CD4-positive, alpha-beta T cell (primary cell): Measurements from ENCODE around the gene FAM131A. TPM values are rescaled to one million over a fixed set of nuclear protein-coding genes. Genes with fewer than 3 reads are reported as not detected.

Source experiments
- ATAC-seq: fragments of 200-7000 bp; cut with Tn5 transposase; one replicate; pipeline ENCODE4 v1.10.0; 2022; ENCODE audit warnings: mild to moderate bottlenecking; ENCODE audit not compliant: poor library complexity
- CTCF ChIA-PET: fragments of 350-600 bp; sonication (Branson Sonifier 250); formaldehyde crosslinking; loops from one replicate; lab custom pipeline; 2021; ENCODE audit warnings: antibody characterized with exemption, inconsistent platforms; lab: Charles Lee
- POLR2A ChIA-PET: fragments of 350-600 bp; sonication (Branson Sonifier 250); formaldehyde crosslinking; loops from one replicate; lab custom pipeline; 2021; ENCODE audit warnings: antibody characterized with exemption, inconsistent platforms; lab: Charles Lee
- DNase-seq, 14 experiments: peaks; one replicate each; pipeline ENCODE4 v3.0.0-alpha.2; 2013 to 2020; ENCODE audit warnings: mixed read lengths in 2 of 14
- H3K27ac ChIP-seq, 2 donors: one replicate each; pipeline versions ENCODE4 v1.5.1 to v1.7.0; 2013; ENCODE audit warnings: low read length in 2 of 2, low read depth in 1 of 2, mild to moderate bottlenecking in 1 of 2
- H3K27me3 ChIP-seq, 2 experiments: 1 replicate in 1 of 2; 2 replicates in 1 of 2; pipeline versions ENCODE4 v1.6.1 to v1.7.0; 2013; ENCODE audit warnings: low read length in 2 of 2, control low read depth in 1 of 2, mild to moderate bottlenecking in 1 of 2, moderate library complexity in 1 of 2; ENCODE audit not compliant: insufficient read depth in 2 of 2, control insufficient read depth in 1 of 2
- H3K36me3 ChIP-seq: one replicate; pipeline ENCODE4 v1.6.1; 2013; ENCODE audit warnings: low read length, control low read depth; ENCODE audit not compliant: insufficient read depth
- H3K4me1 ChIP-seq: one replicate; pipeline ENCODE4 v1.6.1; 2013; ENCODE audit warnings: low read length, control low read depth; ENCODE audit not compliant: insufficient read depth
- H3K4me3 ChIP-seq: one replicate; pipeline ENCODE4 v1.5.1; 2013; ENCODE audit warnings: mild to moderate bottlenecking, low read length, moderate library complexity
- H3K9me3 ChIP-seq, 2 experiments: 1 replicate in 1 of 2; 2 replicates in 1 of 2; pipeline versions ENCODE4 v1.6.1 to v1.7.0; 2013; ENCODE audit warnings: low read length in 2 of 2, mild to moderate bottlenecking in 2 of 2, control low read depth in 1 of 2, moderate library complexity in 1 of 2; ENCODE audit not compliant: control insufficient read depth in 1 of 2, insufficient read depth in 1 of 2
- H3K27ac Mint-ChIP-seq: one replicate; pipeline ENCODE4 v1.8.0; 2020; ENCODE audit warnings: mixed read lengths
- H3K27me3 Mint-ChIP-seq: one replicate; pipeline ENCODE4 v1.8.0; 2021; ENCODE audit warnings: mixed read lengths
- H3K36me3 Mint-ChIP-seq: one replicate; pipeline ENCODE4 v1.8.0; 2021; ENCODE audit warnings: low read depth, mixed read lengths
- H3K4me1 Mint-ChIP-seq: one replicate; pipeline ENCODE4 v1.8.0; 2021; ENCODE audit warnings: low read depth, mixed read lengths
- H3K4me3 Mint-ChIP-seq: one replicate; pipeline ENCODE4 v1.8.0; 2020; ENCODE audit warnings: mild to moderate bottlenecking, mixed read lengths
- H3K9me3 Mint-ChIP-seq: one replicate; pipeline ENCODE4 v1.8.0; 2020; ENCODE audit warnings: mixed read lengths
- CTCF ChIP-seq: fragments of 200-600 bp; IDR thresholded peaks from one replicate; pipeline ENCODE4 v1.8.0; 2022; ENCODE audit warnings: antibody characterized with exemption, mild to moderate bottlenecking
- intact Hi-C, 2 experiments: fragments of 100-400 bp; cut with DNase I in 1 of 2; cut with micrococcal nuclease in 1 of 2; formaldehyde crosslinking; loops; one replicate each; pipeline versions ENCODE4 v1.15.1 to v1.9.0; 2023 to 2025; cut with DNase I, micrococcal nuclease
- total RNA-seq, 174 experiments: library from RNA in 2 of 174; stranded (reverse) in 2 of 174; gene quantifications; one replicate each; pipeline ENCODE4 v1.2.3 and lab custom pipeline; 2021 to 2026

FAM131A gene
- total RNA-seq, 2 experiments from 2014 or later = 10.4 to 11.0 TPM

GRCh38 chr3:184375747-184376461 is 38.5 kb downstream of the FAM131A start:
- intact Hi-C loops = no loop called here

GRCh38 chr3:184377374-184377773 is 40.0 kb downstream of the FAM131A start:
- DNase-seq (no peak), ATAC-seq (no peak)
- no peaks in the 10 kb centered on the region for H3K9me3 Mint-ChIP-seq
- no peak for TF ChIP-seq CTCF
- Histone ChIP-seq H3K4me3 (no peak overlapping the region), H3K27me3 (peaks cover 30 to 55% of the 10 kb centered on the region in 2 experiments), H3K4me1 (peaks cover 14% of the 10 kb centered on the region), H3K27ac (no peak overlapping the region), H3K9me3 (peaks cover 0 to 8% of the 10 kb centered on the region in 2 experiments), H3K36me3 (no peaks in the 10 kb centered on the region)
- H3K27me3 Mint-ChIP-seq = peaks cover 53% of the 10 kb centered on the region
- intact Hi-C loops = no loop called here
- H3K36me3 Mint-ChIP-seq = no peaks in the 10 kb centered on the region
- H3K4me3 Mint-ChIP-seq = no peak overlapping the region
- no peak overlapping the region for H3K27ac Mint-ChIP-seq
- ChIA-PET CTCF (no interaction called here), POLR2A (interaction anchor here (0.7 kb wide), 1 partner anchor 14 kb away, joined by 3 read pairs; no protein-coding TSS in a partner anchor)
- peaks cover 5% of the 10 kb centered on the region for H3K4me1 Mint-ChIP-seq

More at GRCh38 chr3:184375747-184376461, 38.5 kb downstream of the FAM131A start:
- Histone ChIP-seq H3K36me3 (no peaks in the 10 kb centered on the region), H3K4me1 (peaks cover 8% of the 10 kb centered on the region), H3K27ac (no peak overlapping the region), H3K27me3 (peaks cover 16 to 41% of the 10 kb centered on the region in 2 experiments), H3K9me3 (no peaks in the 10 kb centered on the region), H3K4me3 (no peak overlapping the region)
- H3K4me3 Mint-ChIP-seq = no peak overlapping the region
- no peak overlapping the region for H3K27ac Mint-ChIP-seq
- POLR2A ChIA-PET = no interaction called here
- H3K9me3 Mint-ChIP-seq = no peaks in the 10 kb centered on the region
- TF ChIP-seq CTCF = no peak
- ATAC-seq (no peak), DNase-seq (no peak)
- peaks cover 40% of the 10 kb centered on the region for H3K27me3 Mint-ChIP-seq
- no peaks in the 10 kb centered on the region for H3K36me3 Mint-ChIP-seq
- CTCF ChIA-PET = no interaction called here
- H3K4me1 Mint-ChIP-seq = peaks cover 8% of the 10 kb centered on the region

- Histone ChIP-seq H3K4me1 (peaks cover 14% of the 10 kb centered on the region), H3K4me3 (no peak within 1 kb of the TSS), H3K9me3 (peaks cover 0 to 8% of the 10 kb centered on the region in 2 experiments), H3K27me3 (peaks cover 36 to 61% of the 10 kb centered on the region in 2 experiments), H3K36me3 (no peaks in the 10 kb centered on the region), H3K27ac (no peak within 1 kb of the TSS)
- peaks cover 59% of the 10 kb centered on the region for H3K27me3 Mint-ChIP-seq
- no peak for TF ChIP-seq CTCF
- H3K36me3 Mint-ChIP-seq = no peaks in the 10 kb centered on the region
- H3K9me3 Mint-ChIP-seq = no peaks in the 10 kb centered on the region
- intact Hi-C loops = no loop called here
- DNase-seq = no peak
- peak within 1 kb of the TSS; percentile 87 for H3K4me3 Mint-ChIP-seq
- H3K4me1 Mint-ChIP-seq = peaks cover 5% of the 10 kb centered on the region
- ChIA-PET CTCF (no interaction called here), POLR2A (no interaction called here)
- no peak for ATAC-seq
- no peak within 1 kb of the TSS for H3K27ac Mint-ChIP-seq
Observed at GRCh38 chr3:184377882-184378445, 40.6 kb downstream of the FAM131A start, which contains the start of gene THPO. Gene THPO, minus strand, starts transcription at chr3:184378207. Its CDS starts 1,948 bp downstream, at chr3:184376259.
